GM18907 (cell line): Measurements from ENCODE around the gene RAB18.
A peak's percentile ranks its signal among the peaks of the same experiment; 100 is the strongest.
"Not testable (repeated sequence)": the region's sequence is repeated elsewhere in the genome, so short reads cannot be mapped to it uniquely, and the experiment has no call there.

ENCODE experiments used
- ATAC-seq: cut with Tn5 transposase; IDR thresholded peaks from one replicate; pipeline ENCODE4 v1.9.1; 2021; ENCODE audit warnings: mild to moderate bottlenecking, moderate library complexity; ENCODE audit not compliant: unreplicated experiment

Gene RAB18

DNA sequence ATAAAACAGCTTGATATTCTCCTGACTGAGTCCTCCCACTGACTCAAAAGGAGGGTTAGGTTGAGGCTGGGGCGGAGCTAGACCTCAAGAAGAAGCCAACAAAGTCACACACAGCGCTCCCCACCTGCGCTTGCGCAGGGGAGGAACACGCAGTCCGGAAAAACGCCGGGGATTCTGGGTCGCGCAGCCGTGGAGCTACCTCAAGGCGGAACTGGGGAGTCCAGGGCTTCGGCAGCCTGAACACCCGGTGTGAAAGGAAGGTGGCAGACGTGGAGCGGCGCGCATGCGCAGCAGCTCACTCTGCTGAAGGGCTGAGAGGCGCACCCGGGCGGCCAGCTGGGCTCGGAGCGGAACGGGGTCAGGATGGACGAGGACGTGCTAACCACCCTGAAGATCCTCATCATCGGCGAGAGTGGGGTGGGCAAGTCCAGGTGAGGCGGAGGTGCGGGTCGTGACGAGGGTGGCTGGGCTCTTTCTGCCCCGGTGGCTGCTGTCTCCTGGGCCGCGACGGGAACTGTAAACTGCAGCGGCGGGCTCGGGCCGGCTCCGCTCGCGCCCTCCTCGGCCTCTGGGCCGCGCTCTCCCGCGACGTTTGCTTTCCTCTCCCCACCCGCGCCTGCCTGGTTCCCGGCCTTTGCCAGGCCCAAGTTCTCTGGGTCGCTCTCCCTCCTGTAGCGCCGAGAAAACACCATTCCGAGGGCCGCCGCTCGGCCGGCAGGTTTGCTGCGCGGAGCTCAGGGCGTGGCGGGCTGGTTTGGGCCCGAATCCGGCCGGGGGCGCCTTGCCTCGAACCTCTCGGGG lies at the start of gene RAB18:
RAB18 (plus strand) TSS at position 298 of the 801 bp plus-strand sequence; CDS start at position 364, 66 bp downstream.
- ATAC-seq = peak; percentile 95

DNA sequence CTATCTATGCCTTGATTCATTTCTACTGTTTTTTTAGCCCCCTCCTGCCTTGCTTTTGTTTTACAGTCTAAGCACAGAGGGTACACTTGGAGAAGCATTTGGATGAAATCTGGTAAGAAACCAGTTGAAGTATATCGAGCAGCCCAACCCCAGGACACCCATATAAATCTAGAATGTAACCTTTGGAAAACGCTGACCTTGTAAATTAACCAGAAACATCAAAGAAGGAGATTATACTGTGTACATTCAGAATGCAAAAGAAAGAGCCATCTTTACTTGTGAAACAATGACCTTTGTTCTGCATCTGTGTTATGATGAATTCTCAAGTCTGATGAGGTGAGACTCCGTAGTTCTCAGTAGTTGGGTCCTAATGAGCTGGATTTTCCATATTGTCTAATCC lies 49.3 kb upstream of the RAB18 start:
- no peak for ATAC-seq

DNA sequence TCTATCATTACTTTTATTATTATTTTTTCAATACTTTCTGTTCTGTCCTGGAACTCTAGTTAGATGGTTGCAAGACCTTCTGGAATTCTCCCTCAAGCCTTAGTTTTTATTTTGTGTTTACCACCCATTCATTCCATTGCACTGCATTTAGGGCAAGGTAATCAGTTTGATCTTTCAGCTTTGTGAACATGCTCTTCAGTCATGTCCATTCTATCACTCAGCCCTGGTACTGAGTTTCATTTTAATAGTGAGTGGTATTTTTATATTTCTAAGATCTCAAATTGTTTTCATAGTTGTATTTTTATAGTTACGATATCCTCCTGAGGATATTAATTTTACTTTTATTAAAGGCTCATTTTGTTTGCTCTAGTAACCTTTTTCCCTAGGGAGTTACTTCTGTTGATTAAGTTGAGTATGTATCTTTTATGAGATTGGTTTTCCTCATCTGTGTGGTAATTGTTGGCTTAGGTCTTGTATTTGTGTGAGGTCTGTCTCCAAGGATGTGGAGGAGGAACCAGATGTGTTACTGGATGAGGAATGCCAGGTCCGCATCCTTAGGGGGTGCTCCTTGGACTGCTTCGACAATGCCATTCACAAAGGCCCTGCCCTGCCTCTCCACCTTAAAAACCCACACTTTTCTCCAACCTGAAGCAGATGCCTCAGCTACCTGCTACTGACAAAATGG lies 46.7 kb upstream of the RAB18 start:
- no peak for ATAC-seq

DNA sequence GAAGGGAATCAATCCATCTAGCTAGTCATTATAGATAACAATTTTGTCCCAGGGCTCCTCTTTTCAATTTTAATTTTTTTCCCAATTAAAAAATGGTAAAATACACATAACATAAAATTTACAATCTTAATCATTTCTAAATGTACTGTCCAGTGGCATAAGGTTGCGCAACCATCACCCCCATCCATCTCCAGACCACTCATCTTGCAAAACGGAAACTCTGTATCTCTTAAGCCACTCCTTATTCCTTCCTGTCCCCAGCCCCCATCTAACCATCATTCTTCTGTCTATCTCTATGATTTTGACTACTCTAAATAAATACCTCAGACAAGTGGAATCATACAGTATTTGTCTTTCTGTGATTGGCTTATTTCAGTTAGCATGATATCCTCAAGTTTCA lies 46.1 kb upstream of the RAB18 start:
- ATAC-seq = no peak

DNA sequence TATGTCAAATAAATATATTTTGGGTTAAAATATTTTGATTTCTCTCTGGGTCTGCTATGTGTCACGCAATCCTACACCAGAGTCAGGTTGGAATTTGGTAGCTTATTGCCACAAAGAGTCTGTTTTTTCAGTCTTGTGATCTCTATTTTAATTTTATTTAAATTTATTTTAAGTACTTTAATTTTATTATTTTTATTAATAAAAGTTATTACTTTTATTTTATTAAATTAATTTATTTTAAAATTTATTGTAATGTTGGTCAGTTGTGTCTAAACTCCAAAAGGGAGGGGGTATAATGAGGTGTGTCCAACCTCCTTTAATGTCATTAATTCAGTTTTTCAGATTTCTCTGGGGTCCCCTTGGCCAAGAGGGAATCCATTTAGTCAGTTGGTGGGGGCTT lies 42.8 kb upstream of the RAB18 start:
- ATAC-seq = no peak

DNA sequence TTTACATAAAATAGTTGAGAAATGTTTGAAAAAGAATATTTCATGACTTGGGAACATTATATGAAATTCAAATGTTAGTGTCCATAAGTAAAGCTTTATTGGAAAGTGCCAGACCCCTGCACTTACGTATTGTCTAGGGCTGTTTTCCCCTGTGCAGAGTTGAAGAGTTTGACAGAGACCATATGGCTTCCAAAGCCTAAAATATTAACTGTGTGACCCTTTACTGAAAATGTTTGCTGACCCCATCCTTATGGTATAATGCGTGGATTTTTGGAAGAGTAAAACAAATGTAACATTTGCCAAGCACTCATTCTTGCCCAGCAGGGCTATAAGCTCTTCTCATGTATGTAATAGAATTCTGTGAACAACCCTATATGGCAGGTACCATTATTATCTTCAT lies 40.1 kb upstream of the RAB18 start:
- no peak for ATAC-seq

DNA sequence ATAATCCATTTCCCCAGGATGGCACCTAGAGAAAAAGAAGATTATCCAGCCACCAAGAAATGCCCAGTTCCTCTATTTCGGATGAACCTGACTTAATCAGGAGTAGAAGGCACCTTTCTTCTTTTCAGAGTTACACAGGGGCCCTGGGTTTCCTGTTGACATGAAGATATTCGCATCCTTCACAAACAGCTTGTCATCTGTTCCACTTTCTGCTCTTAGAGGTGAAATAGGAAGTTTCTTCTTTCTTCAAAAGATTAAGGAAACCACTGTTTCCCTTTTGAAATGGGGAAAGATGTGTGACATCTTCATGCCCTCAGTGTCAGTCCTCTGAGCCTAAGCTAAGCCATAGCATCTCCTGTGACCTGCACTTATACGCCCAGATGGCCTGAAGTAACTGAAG lies 39.1 kb upstream of the RAB18 start:
- peak; percentile 71 for ATAC-seq

DNA sequence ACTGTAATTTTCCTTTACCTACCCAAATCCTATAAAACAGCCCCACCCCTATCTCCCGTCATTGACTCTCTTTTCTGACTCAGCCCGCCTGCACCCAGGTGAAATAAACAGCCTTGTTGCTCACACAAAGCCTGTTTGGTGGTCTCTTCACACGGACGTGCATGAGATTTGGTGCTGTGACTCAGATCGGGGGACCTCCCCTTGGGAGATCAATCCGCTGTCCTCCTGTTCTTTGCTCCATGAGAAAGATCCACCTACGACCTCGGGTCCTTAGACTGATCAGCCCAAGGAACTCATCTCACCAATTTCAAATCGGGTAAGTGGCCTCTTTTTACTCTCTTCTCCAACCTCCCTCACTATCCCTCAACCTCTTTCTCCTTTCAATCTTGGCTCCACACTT lies 38.5 kb upstream of the RAB18 start:
- ATAC-seq = not testable (repeated sequence)

DNA sequence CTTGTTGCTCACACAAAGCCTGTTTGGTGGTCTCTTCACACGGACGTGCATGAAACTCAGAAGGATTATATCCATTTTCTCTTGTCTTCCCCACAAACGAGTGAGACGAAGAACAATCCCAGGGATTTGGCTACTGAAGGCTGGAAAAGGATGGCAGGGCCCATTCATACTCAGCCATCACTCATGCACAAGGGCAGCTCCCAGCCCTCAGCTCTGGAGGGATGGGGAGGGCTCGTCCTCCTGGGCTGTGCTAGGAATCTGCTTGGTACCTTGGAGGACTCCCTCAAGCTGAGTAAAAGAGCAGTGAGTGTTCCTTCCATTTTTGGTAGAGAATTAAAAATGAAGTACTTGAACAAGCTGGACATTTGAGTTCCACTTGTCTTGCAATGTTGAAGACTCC lies 33.2 kb upstream of the RAB18 start:
- no peak for ATAC-seq

DNA sequence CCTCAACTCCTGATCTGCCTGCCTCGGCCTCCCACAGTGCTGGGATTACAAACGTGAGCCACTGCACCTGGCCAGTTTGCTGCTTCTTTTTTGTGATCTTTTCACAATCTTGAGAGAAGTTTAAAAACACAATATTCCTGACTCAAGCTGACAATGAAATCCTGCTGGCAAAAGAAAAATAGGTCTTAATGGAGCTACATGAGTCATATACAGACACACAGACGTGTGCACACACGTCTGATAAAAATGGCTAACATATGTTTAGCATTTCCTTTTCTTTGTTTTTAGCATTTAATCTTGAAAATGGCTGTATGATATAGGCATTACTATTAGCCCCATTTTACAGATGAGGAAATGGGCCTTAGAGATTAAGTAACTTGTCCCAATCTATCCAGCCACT lies 29.4 kb upstream of the RAB18 start:
- ATAC-seq = no peak

DNA sequence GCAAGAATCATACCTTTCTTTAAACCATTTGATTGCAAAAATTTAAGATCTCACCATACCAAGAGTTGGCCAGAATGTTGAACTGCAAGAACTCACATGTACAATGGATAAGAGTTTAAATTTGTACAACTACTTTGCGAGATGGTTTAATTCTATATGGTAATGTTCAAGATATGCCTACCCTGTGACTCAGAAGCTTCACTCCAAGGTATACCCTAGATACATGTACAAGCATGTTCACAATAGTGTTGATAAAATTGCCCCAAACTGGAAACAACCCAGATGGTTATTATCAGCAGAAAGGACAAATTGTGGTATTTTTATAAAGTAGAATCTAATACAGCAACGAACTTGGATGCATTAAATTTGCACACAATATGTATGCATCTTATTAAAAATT lies 25.1 kb upstream of the RAB18 start:
- no peak for ATAC-seq

DNA sequence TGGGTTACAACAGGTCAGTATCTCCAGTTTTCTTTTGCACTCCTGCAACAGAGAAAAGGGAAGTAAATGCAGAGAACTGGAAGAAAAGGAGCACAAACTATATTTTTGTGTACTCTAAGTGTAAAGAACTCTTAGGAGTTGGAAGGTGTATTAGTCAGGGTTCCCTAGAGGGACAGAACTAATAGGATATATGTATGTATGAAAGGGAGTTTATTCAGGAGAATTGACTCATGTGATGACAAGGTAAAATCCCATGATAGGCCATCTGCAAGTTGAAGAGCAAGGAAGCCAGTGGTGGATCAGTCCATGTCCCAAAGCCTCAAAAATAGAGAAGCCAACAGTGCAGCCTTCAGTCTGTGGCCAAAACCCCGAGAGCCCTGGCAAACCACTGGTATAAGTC lies 22.6 kb upstream of the RAB18 start:
- ATAC-seq = no peak

DNA sequence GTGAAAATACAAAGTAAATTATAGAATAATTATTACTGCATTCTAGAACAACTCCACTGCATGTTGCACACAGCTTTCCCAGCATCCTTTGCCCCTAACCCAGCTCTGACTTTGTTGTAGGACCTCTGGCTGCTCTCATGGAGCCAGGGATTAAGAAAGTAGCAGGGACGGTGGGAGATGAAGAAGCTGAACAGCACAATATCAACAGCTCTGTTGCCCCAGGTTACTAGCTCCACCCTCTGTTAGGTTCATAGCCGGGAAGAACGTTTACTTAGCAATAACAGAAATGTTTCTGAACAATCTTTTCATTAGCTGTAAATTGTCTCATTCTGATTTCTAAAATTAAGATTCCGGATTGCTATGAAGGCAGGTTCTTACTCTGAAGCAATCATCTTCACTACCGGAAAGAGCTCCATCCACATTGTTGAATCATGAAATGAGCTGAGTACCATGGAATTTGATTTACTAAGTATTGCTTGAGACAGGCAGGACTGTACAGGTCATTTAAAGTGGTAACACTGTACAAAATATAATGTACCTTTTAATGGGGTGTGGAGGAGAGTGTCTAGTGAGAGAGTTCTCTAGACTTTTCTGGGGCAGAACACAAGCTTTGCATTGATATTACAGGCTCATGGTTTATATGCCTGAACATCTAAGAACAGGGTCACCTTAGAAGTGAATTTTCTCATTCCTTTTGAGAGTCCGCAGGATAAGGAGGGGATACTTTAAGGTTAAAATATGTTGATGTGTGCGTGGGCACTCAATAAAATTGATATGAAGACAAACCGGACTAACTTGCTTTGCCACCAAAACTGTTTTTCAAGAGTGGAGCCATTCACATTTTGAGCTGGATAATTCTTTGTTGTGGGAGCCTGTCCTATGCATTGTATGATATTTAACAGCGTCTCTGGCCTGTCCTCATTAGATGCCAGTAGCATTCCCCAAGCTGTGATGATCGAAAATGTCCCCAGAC lies 20.8 kb upstream of the RAB18 start:
- ATAC-seq = no peak

DNA sequence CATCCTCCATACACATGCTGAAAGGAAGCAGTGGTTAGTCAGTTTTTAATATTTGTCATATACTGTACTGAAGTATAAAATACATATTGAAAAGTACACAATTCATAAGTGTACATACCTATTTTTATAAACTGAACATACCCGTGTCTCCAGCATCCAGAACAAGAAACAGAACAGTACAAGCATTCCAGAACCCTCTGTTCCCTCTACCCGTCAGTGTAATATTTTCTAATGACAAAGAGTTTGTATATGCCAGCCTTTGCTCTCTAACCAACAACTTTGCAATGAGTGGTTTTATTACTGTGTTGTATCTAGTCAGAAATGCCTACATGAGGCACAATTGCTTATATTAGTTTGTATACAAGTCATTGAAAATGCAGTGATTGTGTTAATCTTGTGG lies 18.7 kb upstream of the RAB18 start:
- ATAC-seq = no peak

DNA sequence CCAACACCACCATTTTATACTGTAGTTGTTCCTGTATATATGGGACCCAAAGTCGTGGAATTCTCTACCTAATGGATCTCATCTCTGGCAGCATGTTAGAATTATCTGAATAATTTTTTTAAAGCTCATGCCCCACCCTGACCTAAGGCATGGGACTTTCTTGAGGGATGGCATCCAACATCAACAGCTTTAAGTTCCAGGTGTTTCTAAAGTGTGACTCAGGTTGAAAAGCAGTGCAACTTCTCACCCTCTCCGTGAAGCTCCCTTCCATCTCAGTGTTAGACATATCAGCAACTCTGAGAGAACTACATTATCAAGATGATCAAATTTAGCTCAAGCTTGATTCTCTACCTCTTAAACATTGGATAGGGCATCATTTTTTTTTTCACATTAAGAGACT lies 18.1 kb upstream of the RAB18 start:
- ATAC-seq = no peak

DNA sequence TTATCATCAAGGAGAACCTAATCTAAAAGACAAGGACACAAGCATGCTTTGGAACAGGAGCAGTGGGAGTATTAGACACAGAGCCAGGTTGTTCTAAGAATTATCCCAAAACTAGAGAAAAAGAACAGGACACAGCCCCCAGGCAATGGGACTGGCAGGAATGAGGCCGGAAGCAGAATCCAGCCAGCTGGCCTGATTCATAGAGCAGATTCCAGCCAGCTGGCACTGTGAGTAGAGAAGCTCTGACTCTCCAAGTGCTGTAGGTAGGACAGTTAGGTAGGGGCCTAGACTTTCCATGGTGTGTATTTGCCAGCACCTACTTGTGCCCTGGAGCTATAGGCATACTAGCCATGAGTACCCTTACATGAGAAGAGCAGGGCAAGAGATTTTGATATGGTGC lies 13.3 kb upstream of the RAB18 start:
- ATAC-seq = no peak

DNA sequence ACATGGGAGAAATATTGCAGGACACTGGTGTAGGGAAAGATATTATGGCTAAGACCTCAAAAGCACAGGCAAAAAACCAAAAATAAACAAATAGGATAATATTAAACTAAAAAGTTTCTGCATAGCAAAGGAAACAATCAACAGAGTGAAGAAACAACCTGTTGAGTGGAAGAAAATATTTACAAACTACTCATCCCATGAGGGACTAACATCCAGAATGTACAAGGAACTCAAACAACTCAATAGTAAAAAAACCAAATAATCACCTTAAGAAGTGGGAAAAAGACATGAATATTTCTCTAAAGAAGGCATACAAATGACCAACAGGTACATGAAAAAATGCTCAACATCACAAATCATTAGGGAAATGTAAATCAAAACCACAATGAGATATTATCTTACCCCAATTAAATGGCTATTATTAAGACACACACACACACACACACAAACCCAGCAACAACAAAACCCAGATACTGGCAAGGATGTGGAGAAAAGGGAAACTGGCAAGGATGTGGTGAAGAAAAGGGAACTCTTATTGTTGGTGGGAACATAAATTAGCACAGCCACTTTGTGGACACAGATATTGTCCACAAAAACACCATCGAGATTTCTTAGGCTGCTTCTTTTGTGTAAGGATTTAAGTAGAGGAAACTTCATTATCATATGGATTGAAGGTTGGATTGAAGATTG lies 9.8 kb upstream of the RAB18 start:
- no peak for ATAC-seq

DNA sequence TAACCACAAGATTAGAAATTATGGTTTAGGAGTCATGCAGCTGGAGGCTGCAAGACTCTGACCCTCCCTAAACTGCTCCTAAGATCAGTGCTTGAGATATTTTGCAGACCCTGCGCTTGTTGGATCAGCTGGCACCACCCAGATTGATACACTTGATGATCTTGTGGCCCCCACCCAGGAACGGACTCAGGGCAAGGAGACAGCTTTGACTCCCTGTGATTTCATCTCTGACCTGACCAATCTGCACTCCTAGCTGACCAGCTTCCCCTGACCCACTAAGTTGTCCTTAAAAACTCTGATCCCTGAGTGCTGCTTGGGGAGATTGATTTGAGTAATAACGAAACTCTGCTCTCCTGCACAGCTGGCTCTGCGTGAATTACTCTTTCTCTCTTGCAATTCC lies 8.0 kb upstream of the RAB18 start:
- ATAC-seq = no peak

DNA sequence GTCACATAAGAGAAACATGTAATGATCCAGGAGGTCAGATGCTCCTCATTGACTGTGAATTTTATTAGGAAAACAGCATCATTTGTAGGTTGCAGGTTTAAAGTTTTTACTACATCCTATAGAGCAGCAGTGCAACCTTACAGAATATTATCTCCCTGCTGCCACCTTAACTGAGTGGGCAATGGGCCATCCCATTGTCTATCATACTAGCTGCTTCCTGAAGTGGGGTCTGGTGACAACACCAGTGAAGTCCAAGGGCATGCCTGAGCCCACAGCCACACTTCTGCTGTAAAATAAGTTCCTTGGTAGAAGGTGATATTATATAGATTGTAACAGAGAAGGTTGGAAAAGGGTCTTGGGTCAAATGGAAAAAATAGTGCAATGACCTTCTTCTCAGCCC lies 4.0 kb upstream of the RAB18 start:
- ATAC-seq = no peak

DNA sequence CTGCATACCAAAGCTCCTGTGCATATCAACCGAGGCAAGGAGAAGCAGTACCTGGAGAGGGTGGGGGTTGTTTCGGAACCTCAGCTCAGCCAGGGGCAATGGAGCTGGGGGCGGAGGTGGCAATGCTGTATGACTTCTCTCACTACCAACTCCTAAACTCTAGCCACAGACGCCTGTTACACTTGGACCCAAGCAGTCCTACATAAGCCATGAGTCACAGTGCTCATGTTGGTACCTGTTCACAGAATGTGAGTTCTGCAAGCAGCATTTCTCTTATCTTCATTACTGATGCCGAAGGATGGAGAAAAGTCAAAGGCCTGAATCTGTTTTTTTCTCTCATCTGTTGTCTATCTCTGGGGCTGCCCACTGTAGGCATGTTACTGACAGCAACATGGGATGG lies 3.2 kb upstream of the RAB18 start:
- no peak for ATAC-seq

DNA sequence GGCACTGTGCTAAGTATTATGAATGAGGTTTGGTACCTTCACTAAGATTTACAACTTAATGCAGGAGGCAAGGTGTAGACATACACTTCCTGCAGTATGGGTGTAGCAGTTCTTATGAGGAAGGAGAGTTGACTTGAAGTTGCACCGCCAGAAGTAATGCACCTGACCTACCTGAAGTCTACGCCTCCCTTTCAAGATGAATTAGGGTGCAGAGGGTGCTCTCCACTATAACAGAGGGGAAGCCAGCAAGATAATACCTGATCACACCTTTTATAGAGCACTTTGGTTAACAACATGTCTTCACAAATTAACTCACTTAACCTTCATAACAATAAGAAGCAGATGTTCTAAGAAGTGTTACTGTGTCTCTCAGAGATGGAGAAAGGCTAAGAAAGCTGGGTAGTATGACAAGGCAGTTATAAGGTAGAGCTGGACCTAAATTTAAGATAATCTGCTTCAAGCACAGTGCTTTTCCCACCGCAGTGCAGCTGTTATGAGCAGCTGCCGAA lies 552 bp upstream of the RAB18 start:
- no peak for ATAC-seq
